SK-N-SH treated with all-trans-retinoic acid at 6 μM for 48 hours (cell line): ENCODE results near the gene MRAP.

Experiments used
- ATAC-seq: fragments of 200-7000 bp; cut with Tn5 transposase; 3 replicates; pipeline ENCODE4 v1.9.1; 2020; ENCODE audit warnings: mild to moderate bottlenecking, moderate library complexity
- ARNTL ChIP-seq: fragments of 450-650 bp; formaldehyde crosslinking; IDR thresholded peaks from 2 replicates; pipeline ENCODE4 v1.5.0; 2020; ENCODE audit warnings: low read depth, mild to moderate bottlenecking, moderate library complexity, borderline replicate concordance
- BACH2 ChIP-seq: fragments of 250-450 bp; sonication (Bioruptor Pico); IDR thresholded peaks from 2 replicates; pipeline ENCODE4 v1.9.0; 2021; ENCODE audit warnings: mild to moderate bottlenecking, borderline replicate concordance
- CREB5 ChIP-seq: fragments of 250-450 bp; sonication (Bioruptor Pico); IDR thresholded peaks from 2 replicates; pipeline ENCODE4 v1.5.1; 2020; ENCODE audit warnings: low read depth, mild to moderate bottlenecking, moderate library complexity
- CSDC2 ChIP-seq: fragments of 250-450 bp; sonication (Bioruptor Pico); IDR thresholded peaks from 2 replicates; pipeline ENCODE4 v1.5.0; 2020; ENCODE audit warnings: mild to moderate bottlenecking, moderate library complexity
- ESRRG ChIP-seq: fragments of 250-450 bp; sonication (Bioruptor Pico); IDR thresholded peaks from 2 replicates; pipeline ENCODE4 v1.6.1; 2021; ENCODE audit warnings: mild to moderate bottlenecking
- GLIS3 ChIP-seq: fragments of 250-450 bp; sonication (Bioruptor Pico); IDR thresholded peaks from 2 replicates; pipeline ENCODE4 v1.5.0; 2020; ENCODE audit warnings: mild to moderate bottlenecking, moderate library complexity
- OSR1 ChIP-seq: fragments of 250-450 bp; sonication (Bioruptor Pico); IDR thresholded peaks from 2 replicates; pipeline ENCODE4 v1.8.0; 2022; ENCODE audit warnings: moderate library complexity, mild to moderate bottlenecking, inconsistent platforms
- PATZ1 ChIP-seq: fragments of 250-450 bp; sonication (Bioruptor Pico); IDR thresholded peaks from 2 replicates; pipeline ENCODE4 v1.8.0; 2020; ENCODE audit warnings: mild to moderate bottlenecking, moderate library complexity, borderline replicate concordance
- RARB ChIP-seq: fragments of 250-450 bp; sonication (Bioruptor Pico); IDR thresholded peaks from 2 replicates; pipeline ENCODE4 v1.8.0; 2021; ENCODE audit warnings: mild to moderate bottlenecking, moderate library complexity
- SNAI2 ChIP-seq: fragments of 250-450 bp; sonication (Bioruptor Pico); IDR thresholded peaks from 2 replicates; pipeline ENCODE4 v1.5.0; 2020; ENCODE audit warnings: mild to moderate bottlenecking, moderate library complexity
- TCF4 ChIP-seq: fragments of 250-450 bp; sonication (Bioruptor Pico); IDR thresholded peaks from 2 replicates; pipeline ENCODE4 v1.8.0; 2021; ENCODE audit warnings: mild to moderate bottlenecking, moderate library complexity, borderline replicate concordance
- TOX ChIP-seq: fragments of 250-450 bp; sonication (Bioruptor Pico); IDR thresholded peaks from 2 replicates; pipeline ENCODE4 v1.8.0; 2021; ENCODE audit warnings: mild to moderate bottlenecking, moderate library complexity, borderline replicate concordance
- ZC3H10 ChIP-seq: fragments of 250-450 bp; sonication (Bioruptor Pico); IDR thresholded peaks from 2 replicates; pipeline ENCODE4 v1.5.1; 2021; ENCODE audit warnings: mild to moderate bottlenecking, moderate library complexity
- ZFP3 ChIP-seq: fragments of 250-450 bp; sonication (Bioruptor Pico); IDR thresholded peaks from 2 replicates; pipeline ENCODE4 v1.5.0; 2020; ENCODE audit warnings: mild to moderate bottlenecking, moderate library complexity
- ZNF565 ChIP-seq: fragments of 450-650 bp; formaldehyde crosslinking; conservative IDR thresholded peaks from 2 replicates; pipeline ENCODE4 v1.5.0; 2020; ENCODE audit warnings: low read depth, mild to moderate bottlenecking, moderate library complexity
- ZNF70 ChIP-seq: fragments of 450-650 bp; formaldehyde crosslinking; IDR thresholded peaks from 2 replicates; pipeline ENCODE4 v1.5.0; 2020; ENCODE audit warnings: mild to moderate bottlenecking, moderate library complexity
- TF ChIP-seq, protein P1 (sequence below): fragments of 250-450 bp; sonication (Bioruptor Pico); IDR thresholded peaks from 2 replicates; pipeline ENCODE4 v1.5.1; 2021; ENCODE audit warnings: mild to moderate bottlenecking, moderate library complexity
- TF ChIP-seq, protein P2 (sequence below): fragments of 250-450 bp; sonication (Bioruptor Pico); IDR thresholded peaks from 2 replicates; pipeline ENCODE4 v1.8.0; 2021; ENCODE audit warnings: low read depth, mild to moderate bottlenecking, moderate library complexity, borderline replicate concordance
- TF ChIP-seq, protein P3 (sequence below): fragments of 250-450 bp; sonication (Bioruptor Pico); IDR thresholded peaks from 2 replicates; pipeline ENCODE4 v1.5.0; 2020; ENCODE audit warnings: mild to moderate bottlenecking, moderate library complexity

MRAP gene

GRCh38 chr21:32351428-32351827 is 52.8 kb downstream of the MRAP start:
- TF ChIP-seq GLIS3 (CRISPR knock-in tag) (no peak), TCF4 (CRISPR knock-in tag) (no peak), ZC3H10 (CRISPR knock-in tag) (no peak), ARNTL (no peak), CREB5 (CRISPR knock-in tag) (no peak), TOX (CRISPR knock-in tag) (no peak), RARB (no peak)
- TF ChIP-seq, protein P1, sequence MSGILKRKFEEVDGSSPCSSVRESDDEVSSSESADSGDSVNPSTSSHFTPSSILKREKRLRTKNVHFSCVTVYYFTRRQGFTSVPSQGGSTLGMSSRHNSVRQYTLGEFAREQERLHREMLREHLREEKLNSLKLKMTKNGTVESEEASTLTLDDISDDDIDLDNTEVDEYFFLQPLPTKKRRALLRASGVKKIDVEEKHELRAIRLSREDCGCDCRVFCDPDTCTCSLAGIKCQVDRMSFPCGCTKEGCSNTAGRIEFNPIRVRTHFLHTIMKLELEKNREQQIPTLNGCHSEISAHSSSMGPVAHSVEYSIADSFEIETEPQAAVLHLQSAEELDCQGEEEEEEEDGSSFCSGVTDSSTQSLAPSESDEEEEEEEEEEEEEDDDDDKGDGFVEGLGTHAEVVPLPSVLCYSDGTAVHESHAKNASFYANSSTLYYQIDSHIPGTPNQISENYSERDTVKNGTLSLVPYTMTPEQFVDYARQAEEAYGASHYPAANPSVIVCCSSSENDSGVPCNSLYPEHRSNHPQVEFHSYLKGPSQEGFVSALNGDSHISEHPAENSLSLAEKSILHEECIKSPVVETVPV (CRISPR knock-in tag), result no peak
- TF ChIP-seq, protein P2, sequence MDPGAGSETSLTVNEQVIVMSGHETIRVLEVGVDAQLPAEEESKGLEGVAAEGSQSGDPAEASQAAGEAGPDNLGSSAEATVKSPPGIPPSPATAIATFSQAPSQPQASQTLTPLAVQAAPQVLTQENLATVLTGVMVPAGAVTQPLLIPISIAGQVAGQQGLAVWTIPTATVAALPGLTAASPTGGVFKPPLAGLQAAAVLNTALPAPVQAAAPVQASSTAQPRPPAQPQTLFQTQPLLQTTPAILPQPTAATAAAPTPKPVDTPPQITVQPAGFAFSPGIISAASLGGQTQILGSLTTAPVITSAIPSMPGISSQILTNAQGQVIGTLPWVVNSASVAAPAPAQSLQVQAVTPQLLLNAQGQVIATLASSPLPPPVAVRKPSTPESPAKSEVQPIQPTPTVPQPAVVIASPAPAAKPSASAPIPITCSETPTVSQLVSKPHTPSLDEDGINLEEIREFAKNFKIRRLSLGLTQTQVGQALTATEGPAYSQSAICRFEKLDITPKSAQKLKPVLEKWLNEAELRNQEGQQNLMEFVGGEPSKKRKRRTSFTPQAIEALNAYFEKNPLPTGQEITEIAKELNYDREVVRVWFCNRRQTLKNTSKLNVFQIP (CRISPR knock-in tag), result no peak
- ATAC-seq, result no peak

DNA sequence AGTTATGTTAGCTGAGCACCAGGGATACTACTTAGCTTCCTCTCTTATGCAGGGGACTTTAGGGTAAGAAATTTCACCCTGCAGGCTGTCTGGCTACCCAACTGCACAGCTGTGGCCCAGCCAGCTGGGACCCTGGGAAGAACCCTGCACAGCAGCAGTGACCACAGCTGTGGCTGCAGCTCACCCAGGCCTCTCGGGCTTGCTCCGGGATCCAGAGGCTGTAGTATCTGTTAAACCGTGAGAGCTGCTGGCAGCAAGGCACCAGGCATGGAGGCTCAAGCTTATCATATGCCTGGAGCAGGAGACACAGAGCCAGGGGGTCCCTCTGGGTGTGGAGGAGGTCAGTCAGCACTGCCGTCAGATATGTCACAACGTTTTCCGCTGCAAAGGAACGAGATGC is 53.9 kb downstream of the MRAP start:
- TF ChIP-seq TCF4 (CRISPR knock-in tag) (no peak), SNAI2 (CRISPR knock-in tag) (no peak), ZNF70 (CRISPR knock-in tag) (no peak), ESRRG (CRISPR knock-in tag) (no peak)
- TF ChIP-seq, protein P2 (CRISPR knock-in tag), result no peak
- TF ChIP-seq, protein P3, sequence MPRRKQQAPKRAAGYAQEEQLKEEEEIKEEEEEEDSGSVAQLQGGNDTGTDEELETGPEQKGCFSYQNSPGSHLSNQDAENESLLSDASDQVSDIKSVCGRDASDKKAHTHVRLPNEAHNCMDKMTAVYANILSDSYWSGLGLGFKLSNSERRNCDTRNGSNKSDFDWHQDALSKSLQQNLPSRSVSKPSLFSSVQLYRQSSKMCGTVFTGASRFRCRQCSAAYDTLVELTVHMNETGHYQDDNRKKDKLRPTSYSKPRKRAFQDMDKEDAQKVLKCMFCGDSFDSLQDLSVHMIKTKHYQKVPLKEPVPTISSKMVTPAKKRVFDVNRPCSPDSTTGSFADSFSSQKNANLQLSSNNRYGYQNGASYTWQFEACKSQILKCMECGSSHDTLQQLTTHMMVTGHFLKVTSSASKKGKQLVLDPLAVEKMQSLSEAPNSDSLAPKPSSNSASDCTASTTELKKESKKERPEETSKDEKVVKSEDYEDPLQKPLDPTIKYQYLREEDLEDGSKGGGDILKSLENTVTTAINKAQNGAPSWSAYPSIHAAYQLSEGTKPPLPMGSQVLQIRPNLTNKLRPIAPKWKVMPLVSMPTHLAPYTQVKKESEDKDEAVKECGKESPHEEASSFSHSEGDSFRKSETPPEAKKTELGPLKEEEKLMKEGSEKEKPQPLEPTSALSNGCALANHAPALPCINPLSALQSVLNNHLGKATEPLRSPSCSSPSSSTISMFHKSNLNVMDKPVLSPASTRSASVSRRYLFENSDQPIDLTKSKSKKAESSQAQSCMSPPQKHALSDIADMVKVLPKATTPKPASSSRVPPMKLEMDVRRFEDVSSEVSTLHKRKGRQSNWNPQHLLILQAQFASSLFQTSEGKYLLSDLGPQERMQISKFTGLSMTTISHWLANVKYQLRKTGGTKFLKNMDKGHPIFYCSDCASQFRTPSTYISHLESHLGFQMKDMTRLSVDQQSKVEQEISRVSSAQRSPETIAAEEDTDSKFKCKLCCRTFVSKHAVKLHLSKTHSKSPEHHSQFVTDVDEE (CRISPR knock-in tag), result no peak
- TF ChIP-seq, all 23 proteins: peak for 0
- ATAC-seq, result no peak; the same call in 2 of the 3 replicates

- no peak for TF ChIP-seq OSR1 (CRISPR knock-in tag)
- no peak for TF ChIP-seq ZFP3 (CRISPR knock-in tag)
- TF ChIP-seq, protein P1 (CRISPR knock-in tag), result no peak
- no peak for TF ChIP-seq TCF4 (CRISPR knock-in tag)
- no peak for TF ChIP-seq GLIS3 (CRISPR knock-in tag)
- no peak for TF ChIP-seq ESRRG (CRISPR knock-in tag)
- TF ChIP-seq RARB, result no peak
- TF ChIP-seq PATZ1, result no peak
- no peak for TF ChIP-seq ZNF565 (CRISPR knock-in tag)
- no peak for TF ChIP-seq BACH2 (CRISPR knock-in tag)
- no peak for TF ChIP-seq CSDC2 (CRISPR knock-in tag)
- no peak for ATAC-seq
Observed at GRCh38 chr21:32353002-32353711, 54.5 kb downstream of the MRAP start.
